Cerebellar cortex (tissue), 1 donor: ENCODE measurements around the gene BORCS5.
A peak's percentile ranks its signal among the peaks of the same experiment; 100 is the strongest.
"Not testable (repeated sequence)": the region's sequence is repeated elsewhere in the genome, so short reads cannot be mapped to it uniquely, and the experiment has no call there.

Experiments
- DNase-seq: peaks from one replicate; pipeline ENCODE4 v3.0.0-alpha.2; 2015; ENCODE audit warnings: low spot score

The BORCS5 gene

GRCh38 chr12:12461923-12462315 lies 105.0 kb downstream of the BORCS5 start:
- DNase-seq, result no peak

- no peak for DNase-seq
Observed at GRCh38 chr12:12465522-12465921, 108.6 kb downstream of the BORCS5 start.

- DNase-seq, result no peak
Observed at GRCh38 chr12:12466157-12466556, 109.3 kb downstream of the BORCS5 start.

- DNase-seq, result no peak
Observed at GRCh38 chr12:12467264-12467663, 110.4 kb downstream of the BORCS5 start.

GRCh38 chr12:12467688-12468261 lies 110.9 kb downstream of the BORCS5 start:
- peak; percentile 40 for DNase-seq

GRCh38 chr12:12468575-12468974 lies 111.7 kb downstream of the BORCS5 start:
- no peak for DNase-seq

DNA sequence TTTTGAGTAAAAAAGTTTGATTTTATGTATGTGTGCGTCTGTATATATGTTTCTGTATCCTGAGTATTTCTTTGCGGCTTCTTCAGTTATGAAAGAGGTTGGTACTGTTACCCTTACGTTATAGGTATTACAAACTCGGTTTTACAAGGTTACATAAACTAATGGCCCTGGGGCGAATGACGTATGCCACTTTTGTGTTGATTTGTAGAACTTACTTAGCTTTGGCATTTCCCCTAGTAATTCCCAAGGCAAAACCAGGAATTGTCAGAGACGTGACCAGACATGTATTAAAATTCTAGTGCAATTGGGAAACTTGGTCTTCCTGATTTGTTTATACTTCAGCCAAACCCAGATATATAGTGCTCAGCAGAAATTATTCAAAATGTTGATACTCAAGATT lies 112.5 kb downstream of the BORCS5 start:
- DNase-seq, result no peak

DNA sequence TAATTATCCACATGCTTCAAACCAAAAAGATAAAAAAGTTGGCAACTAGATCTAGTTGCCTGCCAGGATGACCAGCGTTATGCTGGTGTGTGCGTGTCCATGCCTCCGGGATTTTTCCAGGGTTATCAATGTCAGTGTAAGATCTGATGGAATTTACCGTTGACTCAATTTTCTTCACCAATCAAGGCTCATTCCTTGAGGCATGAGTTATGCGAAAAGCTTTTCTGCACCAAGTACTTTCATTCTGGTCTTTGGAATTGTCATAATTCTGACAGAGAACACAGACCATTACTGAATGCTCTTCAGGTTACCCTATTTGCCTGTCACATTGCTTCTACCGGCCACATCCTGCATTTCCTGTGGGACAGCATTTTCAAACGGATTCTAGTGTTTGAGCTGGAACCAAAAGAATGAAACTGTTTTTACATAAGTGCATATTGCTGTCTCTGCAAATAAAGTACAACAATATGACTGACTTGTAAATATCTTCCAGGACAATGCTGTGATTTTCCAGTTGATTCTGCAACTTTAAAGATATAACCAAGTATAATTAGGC lies 114.0 kb downstream of the BORCS5 start:
- no peak for DNase-seq

DNA sequence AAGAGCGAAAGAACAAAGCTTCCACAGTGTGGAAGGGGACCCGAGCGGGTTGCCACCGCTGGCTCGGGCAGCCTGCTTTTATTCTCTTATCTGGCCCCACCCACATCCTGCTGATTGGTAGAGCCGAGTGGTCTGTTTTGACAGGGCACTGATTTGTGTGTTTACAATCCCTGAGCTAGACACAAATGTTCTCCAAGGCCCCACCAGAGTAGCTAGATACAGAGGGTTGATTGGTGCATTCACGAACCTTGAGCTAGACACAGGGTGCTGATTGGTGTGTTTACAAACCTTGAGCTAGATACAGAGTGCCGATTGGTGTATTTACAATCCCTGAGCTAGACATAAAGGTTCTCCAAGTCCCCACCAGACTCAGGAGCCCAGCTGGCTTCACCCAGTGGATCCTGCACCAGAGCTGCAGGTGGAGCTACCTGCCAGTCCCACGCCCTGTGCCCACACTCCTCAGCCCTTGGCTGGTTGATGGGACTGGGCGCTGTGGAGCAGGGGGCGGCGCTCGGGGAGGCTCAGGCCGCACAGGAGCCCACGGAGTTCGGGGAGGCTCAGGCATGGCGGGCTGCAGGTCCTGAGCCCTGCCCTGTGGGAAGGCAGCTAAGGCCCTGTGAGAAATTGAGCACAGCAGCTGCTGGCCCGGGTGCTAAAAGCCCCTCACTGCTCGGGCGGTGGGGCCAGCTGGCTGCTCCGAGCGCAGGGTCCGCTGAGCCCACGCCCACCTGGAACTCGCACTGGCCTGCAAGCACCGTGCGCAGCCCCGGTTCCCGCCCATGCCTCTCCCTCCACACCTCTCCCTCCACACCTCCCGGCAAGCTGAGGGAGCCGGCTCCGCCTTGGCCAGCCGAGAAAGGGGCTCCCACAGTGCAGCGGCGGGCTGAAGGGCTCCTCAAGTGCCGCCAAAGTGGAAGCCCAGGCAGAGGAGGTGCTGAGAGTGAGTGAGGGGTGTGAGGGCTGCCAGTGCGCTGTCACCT lies 115.4 kb downstream of the BORCS5 start:
- DNase-seq, result not testable (repeated sequence)

- DNase-seq, result no peak
Observed at GRCh38 chr12:12473223-12473622, 116.3 kb downstream of the BORCS5 start.

DNA sequence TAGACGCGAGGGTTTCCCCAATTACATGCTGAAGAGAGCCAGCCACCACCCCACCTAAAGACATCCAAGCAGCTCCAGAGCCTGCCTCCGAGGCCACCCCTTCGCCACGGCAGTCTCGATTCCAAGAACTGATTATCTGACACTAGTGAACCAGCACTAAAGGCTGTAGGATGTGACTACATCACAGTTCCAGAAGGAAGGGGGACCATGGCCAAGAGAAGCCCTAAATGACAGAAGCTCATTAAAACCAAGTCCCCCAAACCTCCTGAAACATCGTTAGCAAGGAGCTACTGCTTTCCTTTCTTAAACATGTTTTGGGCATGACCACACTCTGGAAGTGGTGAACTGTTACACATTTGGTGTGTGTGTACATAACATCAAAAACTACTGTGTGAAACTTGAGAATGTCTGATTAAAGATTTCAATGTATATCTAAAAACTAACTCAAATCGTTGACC lies 117.6 kb downstream of the BORCS5 start:
- no peak for DNase-seq

GRCh38 chr12:12474931-12475795 lies 118.3 kb downstream of the BORCS5 start:
- no peak for DNase-seq

DNA sequence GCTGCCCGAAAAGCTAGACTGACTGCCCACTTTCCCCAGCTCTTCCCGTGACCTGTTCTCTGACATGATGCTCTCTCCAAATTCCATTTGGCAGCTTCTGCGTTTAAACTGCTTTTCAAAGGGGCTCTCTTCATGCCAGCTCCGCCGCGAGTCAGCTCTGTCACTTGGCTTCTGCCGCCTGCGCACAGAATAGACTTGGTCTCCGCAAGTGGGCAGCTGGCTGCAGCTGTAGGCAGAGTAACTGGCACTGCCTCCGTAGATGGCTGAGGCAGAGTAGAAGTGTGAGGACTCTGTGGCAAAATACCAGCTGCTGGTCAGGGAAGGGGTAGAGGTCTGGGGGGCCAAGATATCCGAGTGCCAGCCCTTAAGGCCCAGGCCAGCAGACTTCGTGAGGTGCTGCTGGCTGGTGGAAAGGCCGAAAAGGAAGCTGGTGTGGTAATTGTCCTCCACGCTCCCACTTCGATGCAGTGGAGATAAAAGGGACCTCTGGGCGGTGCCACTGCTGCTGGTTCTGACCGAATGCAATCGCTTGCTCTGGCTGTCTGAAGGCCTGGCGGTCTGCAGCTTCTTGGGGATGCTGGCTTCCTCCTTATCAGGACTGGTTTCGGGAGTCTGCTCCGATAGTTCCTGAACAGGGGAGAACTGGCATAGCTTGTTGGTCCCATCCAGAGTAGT lies 120.1 kb downstream of the BORCS5 start:
- peak; percentile 20 for DNase-seq

GRCh38 chr12:12477532-12477890 lies 120.6 kb downstream of the BORCS5 start:
- DNase-seq, result no peak

DNA sequence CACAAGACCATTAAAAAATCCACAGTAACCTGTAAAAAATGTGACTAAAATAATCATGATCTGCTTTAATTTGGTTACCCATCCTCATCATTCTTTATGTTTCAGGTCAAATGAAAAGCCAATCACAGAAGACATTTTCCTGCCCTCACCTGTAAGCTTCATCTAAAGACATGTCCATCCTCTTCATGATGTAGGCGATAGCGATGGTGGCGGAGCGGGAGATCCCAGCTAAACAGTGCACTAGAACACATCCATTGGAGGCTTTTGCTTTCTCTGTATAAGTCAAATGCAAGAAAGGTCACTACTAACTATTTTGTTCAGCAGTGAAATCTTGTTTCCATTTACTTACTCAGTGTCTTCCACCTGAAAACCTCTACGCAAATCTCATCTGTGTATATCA lies 123.2 kb downstream of the BORCS5 start:
- DNase-seq, result no peak

DNA sequence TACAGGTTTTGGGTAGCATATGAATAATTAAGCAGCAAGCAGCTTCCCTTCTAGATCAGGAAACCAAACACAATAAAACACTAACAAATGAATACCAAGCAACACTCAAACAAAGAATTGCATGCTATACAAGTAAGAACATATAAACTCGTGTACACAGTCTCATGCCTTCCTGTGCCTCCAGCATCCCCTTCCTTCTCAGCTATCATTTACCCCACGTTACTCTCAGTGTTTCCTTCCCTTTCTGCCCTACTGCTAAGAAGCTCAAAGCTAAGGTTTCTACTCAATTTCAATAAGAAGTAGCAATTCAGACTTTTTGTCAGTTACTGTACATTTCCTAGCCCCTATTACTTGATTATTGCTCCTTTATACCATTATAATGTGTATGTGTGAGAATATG lies 124.8 kb downstream of the BORCS5 start:
- DNase-seq, result no peak

DNA sequence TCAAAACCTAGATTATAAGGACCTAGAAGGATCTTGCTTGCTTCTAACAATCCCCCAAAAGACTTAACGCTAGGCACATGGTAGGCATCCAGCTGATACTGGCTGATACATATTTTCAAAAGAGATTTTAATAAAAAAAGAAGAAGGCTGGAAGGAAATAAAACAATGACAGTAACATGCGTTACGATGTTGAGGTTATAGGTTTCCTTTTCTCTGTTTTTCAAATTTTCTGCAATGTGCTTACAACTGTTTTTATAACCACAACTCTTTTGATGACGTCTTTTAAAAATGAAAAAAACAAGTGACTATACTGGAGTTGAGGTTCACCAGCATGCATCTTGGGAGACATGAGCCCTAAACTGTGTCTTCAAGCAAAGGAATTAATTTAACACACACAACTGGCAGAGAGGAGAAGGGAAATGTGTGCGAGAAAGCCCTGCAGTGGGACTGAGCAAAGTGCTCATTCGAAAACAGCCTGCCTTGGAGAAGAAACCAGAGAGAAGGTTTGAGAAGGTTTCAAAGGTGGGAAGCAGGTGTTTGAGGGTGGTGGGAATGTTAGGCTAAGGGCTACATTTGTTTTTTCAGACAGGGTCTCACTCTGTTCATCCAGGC lies 125.4 kb downstream of the BORCS5 start:
- DNase-seq, result no peak

DNA sequence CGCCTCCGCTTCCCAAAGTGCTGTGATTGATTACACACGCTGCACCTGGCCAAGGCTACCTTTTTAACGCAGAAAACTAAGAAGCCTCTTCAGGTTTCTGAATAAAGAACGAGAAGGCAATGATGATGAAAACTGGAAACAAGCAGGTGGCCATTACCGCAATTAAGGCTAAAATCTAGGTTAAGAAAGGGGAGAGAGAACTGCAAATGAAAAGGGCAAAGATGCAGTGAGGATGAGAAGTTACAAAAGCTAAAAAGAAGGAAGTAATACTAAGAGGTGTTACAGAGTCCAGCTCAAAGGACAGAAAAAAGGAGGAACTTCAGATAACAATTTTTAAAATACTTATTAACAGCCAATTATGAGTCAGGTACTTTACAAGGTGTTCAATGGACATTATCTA lies 126.1 kb downstream of the BORCS5 start:
- DNase-seq, result no peak

GRCh38 chr12:12483438-12483837 lies 126.6 kb downstream of the BORCS5 start:
- no peak for DNase-seq

DNA sequence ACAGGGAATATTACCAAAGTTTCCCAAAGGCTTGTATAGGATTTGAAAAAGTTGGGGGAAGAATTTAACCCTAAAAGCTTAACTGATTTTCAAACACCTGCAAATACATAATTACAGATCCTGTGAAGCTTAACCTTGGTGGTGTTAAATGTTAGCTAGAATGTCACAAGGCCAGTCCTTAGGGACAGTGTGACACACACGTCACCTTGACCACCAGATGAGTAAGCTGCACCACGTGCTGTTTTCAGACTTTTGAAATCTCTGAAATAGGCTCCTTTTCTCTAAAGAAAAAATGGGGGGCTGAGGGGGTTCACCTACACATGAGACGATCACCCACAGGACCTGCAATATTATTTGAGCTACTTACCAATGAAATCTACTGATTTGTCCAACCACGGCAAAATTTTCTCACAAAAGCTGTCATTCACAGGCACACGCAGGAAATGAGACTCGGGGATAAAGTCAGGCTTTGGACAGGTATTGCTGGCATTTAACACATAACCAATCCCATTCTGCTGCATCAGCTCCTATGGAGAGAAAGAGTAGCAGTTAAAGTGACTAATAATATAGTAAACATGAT lies 129.9 kb downstream of the BORCS5 start:
- no peak for DNase-seq

GRCh38 chr12:12487490-12487889 lies 130.6 kb downstream of the BORCS5 start:
- DNase-seq, result no peak
